H1 (cell line): ENCODE measurements around the gene C2orf78. TPM values are rescaled to one million over a fixed set of nuclear protein-coding genes. Genes with fewer than 3 reads are reported as not detected.

ENCODE experiments used
- BRCA1 ChIP-seq: IDR thresholded peaks from 2 replicates; pipeline ENCODE4 v1.6.1; 2012; ENCODE audit warnings: low read depth, low read length, improper control_type of control experiment
- CREB1 ChIP-seq: IDR thresholded peaks from 2 replicates; pipeline ENCODE4 v1.6.1; 2012; ENCODE audit warnings: inconsistent platforms
- JUN ChIP-seq: IDR thresholded peaks from 2 replicates; pipeline ENCODE4 v1.6.1; 2011; ENCODE audit warnings: low read depth, mild to moderate bottlenecking, improper control_type of control experiment, low read length
- RFX5 ChIP-seq: IDR thresholded peaks from 2 replicates; pipeline ENCODE4 v1.6.1; 2011; ENCODE audit warnings: low read depth, low read length, improper control_type of control experiment, borderline replicate concordance
- ZNF274 ChIP-seq: IDR thresholded peaks from 2 replicates; pipeline ENCODE4 v1.7.0; 2012; ENCODE audit warnings: low read length, borderline replicate concordance; ENCODE audit errors: extremely low read depth
- polyA plus RNA-seq, 7 experiments: library from polyadenylated mRNA; depleted of rRNA in 3 of 7; stranded (reverse) in 5 of 7; unstranded in 2 of 7; fragments of >200 nt in 5 of 7; fragments of 200-250 nt in 2 of 7; gene quantifications; 1 replicate in 5 of 7; 2 replicates in 1 of 7; 4 replicates in 1 of 7; pipeline versions ENCODE4 v1.2.1 to v1.2.3, GENCODE V29; 2011 to 2013; ENCODE audit warnings: missing spikeins in 2 of 7, mixed read lengths in 2 of 7
- total RNA-seq: library from RNA; stranded (reverse); fragmentation: NEBNext Ultra II Directional; extraction: Animal tissue kit (Norgen Biotek cat#: 25700); gene quantifications from 2 replicates; pipeline ENCODE4 v1.2.1, GENCODE V29; 2021
- TF ChIP-seq, protein P1 (sequence below): fragments of 300-600 bp; sonication (generic); IDR thresholded peaks from 2 replicates; pipeline ENCODE4 v1.7.1; 2012; ENCODE audit warnings: low read length, moderate library complexity, mild to moderate bottlenecking, inconsistent platforms; ENCODE audit not compliant: insufficient replicate concordance

Gene C2orf78
- total and polyA plus RNA-seq, 2 of the 8 experiments (the other 6 are each of a cell fraction or from before 2014, with no cell fraction given), result 0.39 to 0.89 TPM

DNA sequence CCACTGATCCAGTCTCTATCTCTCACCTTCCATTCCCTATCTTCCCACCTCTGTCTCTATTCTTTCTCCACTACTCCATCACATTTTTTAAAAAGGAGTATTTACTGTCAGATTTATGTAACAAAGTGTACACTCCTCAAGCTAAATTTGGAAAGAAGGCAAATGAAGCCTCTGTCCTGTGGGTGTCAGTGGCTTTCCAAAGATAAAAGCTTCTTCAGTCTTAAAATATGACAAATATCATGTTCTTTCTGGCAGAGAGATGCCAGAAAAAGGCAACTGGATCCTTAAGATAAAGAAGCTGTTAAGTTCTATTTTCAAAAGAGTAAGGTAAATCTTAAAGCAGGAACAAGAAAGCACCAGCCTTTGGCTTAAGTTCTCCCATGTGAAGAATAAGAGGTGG lies 11.2 kb upstream of the C2orf78 start (continued):
- TF ChIP-seq, protein P1, sequence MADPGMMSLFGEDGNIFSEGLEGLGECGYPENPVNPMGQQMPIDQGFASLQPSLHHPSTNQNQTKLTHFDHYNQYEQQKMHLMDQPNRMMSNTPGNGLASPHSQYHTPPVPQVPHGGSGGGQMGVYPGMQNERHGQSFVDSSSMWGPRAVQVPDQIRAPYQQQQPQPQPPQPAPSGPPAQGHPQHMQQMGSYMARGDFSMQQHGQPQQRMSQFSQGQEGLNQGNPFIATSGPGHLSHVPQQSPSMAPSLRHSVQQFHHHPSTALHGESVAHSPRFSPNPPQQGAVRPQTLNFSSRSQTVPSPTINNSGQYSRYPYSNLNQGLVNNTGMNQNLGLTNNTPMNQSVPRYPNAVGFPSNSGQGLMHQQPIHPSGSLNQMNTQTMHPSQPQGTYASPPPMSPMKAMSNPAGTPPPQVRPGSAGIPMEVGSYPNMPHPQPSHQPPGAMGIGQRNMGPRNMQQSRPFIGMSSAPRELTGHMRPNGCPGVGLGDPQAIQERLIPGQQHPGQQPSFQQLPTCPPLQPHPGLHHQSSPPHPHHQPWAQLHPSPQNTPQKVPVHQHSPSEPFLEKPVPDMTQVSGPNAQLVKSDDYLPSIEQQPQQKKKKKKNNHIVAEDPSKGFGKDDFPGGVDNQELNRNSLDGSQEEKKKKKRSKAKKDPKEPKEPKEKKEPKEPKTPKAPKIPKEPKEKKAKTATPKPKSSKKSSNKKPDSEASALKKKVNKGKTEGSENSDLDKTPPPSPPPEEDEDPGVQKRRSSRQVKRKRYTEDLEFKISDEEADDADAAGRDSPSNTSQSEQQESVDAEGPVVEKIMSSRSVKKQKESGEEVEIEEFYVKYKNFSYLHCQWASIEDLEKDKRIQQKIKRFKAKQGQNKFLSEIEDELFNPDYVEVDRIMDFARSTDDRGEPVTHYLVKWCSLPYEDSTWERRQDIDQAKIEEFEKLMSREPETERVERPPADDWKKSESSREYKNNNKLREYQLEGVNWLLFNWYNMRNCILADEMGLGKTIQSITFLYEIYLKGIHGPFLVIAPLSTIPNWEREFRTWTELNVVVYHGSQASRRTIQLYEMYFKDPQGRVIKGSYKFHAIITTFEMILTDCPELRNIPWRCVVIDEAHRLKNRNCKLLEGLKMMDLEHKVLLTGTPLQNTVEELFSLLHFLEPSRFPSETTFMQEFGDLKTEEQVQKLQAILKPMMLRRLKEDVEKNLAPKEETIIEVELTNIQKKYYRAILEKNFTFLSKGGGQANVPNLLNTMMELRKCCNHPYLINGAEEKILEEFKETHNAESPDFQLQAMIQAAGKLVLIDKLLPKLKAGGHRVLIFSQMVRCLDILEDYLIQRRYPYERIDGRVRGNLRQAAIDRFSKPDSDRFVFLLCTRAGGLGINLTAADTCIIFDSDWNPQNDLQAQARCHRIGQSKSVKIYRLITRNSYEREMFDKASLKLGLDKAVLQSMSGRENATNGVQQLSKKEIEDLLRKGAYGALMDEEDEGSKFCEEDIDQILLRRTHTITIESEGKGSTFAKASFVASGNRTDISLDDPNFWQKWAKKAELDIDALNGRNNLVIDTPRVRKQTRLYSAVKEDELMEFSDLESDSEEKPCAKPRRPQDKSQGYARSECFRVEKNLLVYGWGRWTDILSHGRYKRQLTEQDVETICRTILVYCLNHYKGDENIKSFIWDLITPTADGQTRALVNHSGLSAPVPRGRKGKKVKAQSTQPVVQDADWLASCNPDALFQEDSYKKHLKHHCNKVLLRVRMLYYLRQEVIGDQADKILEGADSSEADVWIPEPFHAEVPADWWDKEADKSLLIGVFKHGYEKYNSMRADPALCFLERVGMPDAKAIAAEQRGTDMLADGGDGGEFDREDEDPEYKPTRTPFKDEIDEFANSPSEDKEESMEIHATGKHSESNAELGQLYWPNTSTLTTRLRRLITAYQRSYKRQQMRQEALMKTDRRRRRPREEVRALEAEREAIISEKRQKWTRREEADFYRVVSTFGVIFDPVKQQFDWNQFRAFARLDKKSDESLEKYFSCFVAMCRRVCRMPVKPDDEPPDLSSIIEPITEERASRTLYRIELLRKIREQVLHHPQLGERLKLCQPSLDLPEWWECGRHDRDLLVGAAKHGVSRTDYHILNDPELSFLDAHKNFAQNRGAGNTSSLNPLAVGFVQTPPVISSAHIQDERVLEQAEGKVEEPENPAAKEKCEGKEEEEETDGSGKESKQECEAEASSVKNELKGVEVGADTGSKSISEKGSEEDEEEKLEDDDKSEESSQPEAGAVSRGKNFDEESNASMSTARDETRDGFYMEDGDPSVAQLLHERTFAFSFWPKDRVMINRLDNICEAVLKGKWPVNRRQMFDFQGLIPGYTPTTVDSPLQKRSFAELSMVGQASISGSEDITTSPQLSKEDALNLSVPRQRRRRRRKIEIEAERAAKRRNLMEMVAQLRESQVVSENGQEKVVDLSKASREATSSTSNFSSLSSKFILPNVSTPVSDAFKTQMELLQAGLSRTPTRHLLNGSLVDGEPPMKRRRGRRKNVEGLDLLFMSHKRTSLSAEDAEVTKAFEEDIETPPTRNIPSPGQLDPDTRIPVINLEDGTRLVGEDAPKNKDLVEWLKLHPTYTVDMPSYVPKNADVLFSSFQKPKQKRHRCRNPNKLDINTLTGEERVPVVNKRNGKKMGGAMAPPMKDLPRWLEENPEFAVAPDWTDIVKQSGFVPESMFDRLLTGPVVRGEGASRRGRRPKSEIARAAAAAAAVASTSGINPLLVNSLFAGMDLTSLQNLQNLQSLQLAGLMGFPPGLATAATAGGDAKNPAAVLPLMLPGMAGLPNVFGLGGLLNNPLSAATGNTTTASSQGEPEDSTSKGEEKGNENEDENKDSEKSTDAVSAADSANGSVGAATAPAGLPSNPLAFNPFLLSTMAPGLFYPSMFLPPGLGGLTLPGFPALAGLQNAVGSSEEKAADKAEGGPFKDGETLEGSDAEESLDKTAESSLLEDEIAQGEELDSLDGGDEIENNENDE, result no peak
- TF ChIP-seq RFX5, result no peak
- no peak for TF ChIP-seq CREB1
- no peak for TF ChIP-seq ZNF274
- no peak for TF ChIP-seq JUN
- no peak for TF ChIP-seq BRCA1
- TF ChIP-seq, all 59 proteins: peak for 0
